Activated naive CD4-positive, alpha-beta T cell treated with anti-CD3 and anti-CD28 coated beads, Interleukin-2, amount 50 U/mL, for 24 hours (primary cell): Measurements from ENCODE around the gene SMYD4.
"Not testable (repeated sequence)": the region's sequence is repeated elsewhere in the genome, so short reads cannot be mapped to it uniquely, and the experiment has no call there.

ENCODE experiments used
- H3K27ac Mint-ChIP-seq: one replicate; pipeline ENCODE4 v1.8.0; 2021; ENCODE audit warnings: mild to moderate bottlenecking, mixed read lengths
- H3K27me3 Mint-ChIP-seq: one replicate; pipeline ENCODE4 v1.8.0; 2021; ENCODE audit warnings: mixed read lengths
- H3K36me3 Mint-ChIP-seq: one replicate; pipeline ENCODE4 v1.8.0; 2021; ENCODE audit warnings: mixed read lengths
- H3K4me1 Mint-ChIP-seq: one replicate; pipeline ENCODE4 v1.8.0; 2021; ENCODE audit warnings: mixed read lengths
- H3K4me3 Mint-ChIP-seq: one replicate; pipeline ENCODE4 v1.8.0; 2021; ENCODE audit warnings: mild to moderate bottlenecking, mixed read lengths
- H3K9me3 Mint-ChIP-seq: one replicate; pipeline ENCODE4 v1.8.0; 2021; ENCODE audit warnings: mixed read lengths

SMYD4 gene

DNA sequence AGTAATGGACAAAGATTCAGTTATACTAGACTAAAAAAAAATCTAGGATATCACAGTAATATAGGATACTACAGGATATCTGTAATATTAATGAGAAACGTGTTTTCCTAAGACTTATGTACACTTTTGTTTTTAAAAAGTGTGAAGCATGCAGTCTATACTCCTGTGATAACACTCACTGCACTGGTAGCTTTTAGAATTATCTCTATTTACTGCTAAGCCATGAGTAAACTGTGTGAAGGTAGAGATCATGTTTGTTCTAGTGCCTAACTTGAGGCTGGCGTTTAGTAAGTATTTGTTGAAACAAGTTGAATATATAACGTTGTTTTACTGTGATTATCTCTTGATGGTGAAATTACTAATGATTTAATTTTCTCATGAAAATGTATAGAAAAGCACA is 24.0 kb upstream of the SMYD4 start:
- Mint-ChIP-seq H3K27ac (no peak overlapping the region), H3K27me3 (no peaks in the 10 kb centered on the region), H3K36me3 (peaks cover 12% of the 10 kb centered on the region), H3K4me3 (no peak overlapping the region), H3K9me3 (no peaks in the 10 kb centered on the region), H3K4me1 (no peaks in the 10 kb centered on the region)

DNA sequence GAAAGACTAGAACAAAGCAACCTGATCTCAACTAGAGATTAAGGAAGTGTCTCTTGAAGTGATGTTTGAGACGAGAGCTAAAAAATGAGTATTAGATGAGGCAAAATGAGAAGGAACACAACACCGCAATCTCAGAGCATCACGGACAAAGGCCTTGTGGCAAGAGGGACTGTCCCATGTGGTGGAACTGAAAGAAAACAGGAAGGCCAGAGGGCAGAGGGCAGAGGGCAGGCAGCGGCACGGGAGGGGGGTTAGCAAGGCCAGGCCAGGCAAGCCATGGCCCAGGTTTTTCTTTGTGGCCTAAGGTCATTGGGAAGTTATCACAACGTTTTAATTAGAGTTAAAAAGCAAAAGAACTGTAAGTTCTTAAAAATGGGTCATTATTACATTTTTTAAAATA is 22.6 kb upstream of the SMYD4 start:
- H3K9me3 Mint-ChIP-seq, result no peaks in the 10 kb centered on the region
- H3K36me3 Mint-ChIP-seq, result peaks cover 14% of the 10 kb centered on the region
- no peak overlapping the region for H3K4me3 Mint-ChIP-seq
- H3K27me3 Mint-ChIP-seq, result no peaks in the 10 kb centered on the region
- no peaks in the 10 kb centered on the region for H3K4me1 Mint-ChIP-seq
- no peak overlapping the region for H3K27ac Mint-ChIP-seq

DNA sequence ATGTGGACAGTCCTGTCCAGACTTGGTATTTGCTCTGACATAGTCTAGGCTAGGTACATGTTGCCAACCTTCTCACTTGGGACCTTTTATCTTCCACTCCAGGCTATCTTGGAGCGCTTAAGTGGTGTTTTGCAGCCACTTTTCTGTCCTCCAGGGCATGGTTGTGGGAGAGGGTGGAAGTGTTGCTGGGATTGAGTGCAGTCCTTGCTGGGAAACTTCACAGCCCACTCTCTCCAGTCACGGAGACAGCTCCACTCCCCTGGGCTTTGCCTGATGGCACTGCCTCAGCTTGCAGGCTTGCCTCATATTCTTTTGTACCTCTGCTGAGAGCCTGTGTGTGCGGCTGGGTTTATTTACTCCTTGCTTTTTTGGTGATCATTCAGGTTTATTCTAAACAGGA is 17.5 kb upstream of the SMYD4 start:
- H3K4me1 Mint-ChIP-seq, result no peaks in the 10 kb centered on the region
- no peak overlapping the region for H3K4me3 Mint-ChIP-seq
- peak overlapping the region; percentile 65 for H3K27ac Mint-ChIP-seq
- H3K27me3 Mint-ChIP-seq, result no peaks in the 10 kb centered on the region
- H3K9me3 Mint-ChIP-seq, result no peaks in the 10 kb centered on the region
- peaks cover 14% of the 10 kb centered on the region for H3K36me3 Mint-ChIP-seq

DNA sequence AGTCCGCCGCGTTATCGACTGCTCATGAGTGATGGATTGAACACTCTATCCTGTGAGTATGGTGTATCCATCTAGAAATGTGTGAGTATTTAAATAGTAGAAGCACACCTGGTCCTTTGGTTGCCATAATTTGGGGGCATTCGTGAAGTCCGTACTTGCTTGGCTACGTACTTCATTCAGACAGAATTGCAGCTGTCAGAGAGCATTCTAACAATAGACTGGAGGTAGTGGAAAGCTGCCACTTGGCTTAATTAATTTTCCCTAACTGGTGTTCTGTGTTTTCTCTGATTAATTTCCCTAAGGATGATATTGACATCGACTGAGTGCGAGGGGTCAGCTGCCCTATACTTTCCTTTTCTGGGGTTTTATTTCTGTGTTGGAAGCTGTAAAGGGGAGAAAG is 14.2 kb upstream of the SMYD4 start:
- no peak overlapping the region for H3K27ac Mint-ChIP-seq
- H3K27me3 Mint-ChIP-seq, result no peaks in the 10 kb centered on the region
- H3K9me3 Mint-ChIP-seq, result no peaks in the 10 kb centered on the region
- H3K36me3 Mint-ChIP-seq, result peaks cover 14% of the 10 kb centered on the region
- H3K4me1 Mint-ChIP-seq, result peaks cover 6% of the 10 kb centered on the region
- H3K4me3 Mint-ChIP-seq, result no peak overlapping the region

DNA sequence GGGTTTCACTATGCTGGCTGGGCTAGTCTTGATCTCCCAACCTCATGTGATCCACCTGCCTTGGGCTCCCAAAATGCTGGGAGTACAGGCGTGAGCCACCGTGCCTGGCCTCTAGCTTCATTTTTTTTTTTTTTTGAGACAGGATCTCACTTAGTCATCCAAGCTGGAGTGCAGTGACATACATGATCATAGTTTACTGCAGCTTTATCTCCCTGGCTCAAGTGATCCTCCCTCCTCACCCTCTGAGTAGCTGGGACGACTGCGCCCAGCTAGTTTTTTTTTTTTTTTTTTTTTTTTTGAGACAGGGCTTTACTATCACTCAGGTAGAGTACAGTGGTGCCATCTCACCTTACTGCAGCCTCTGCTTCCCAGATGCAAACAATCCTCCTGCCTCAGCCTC is 9.8 kb upstream of the SMYD4 start:
- Mint-ChIP-seq H3K36me3 (peaks cover 10% of the 10 kb centered on the region), H3K9me3 (no peaks in the 10 kb centered on the region), H3K27ac (no peak overlapping the region), H3K4me1 (peaks cover 28% of the 10 kb centered on the region), H3K27me3 (no peaks in the 10 kb centered on the region), H3K4me3 (no peak overlapping the region)

DNA sequence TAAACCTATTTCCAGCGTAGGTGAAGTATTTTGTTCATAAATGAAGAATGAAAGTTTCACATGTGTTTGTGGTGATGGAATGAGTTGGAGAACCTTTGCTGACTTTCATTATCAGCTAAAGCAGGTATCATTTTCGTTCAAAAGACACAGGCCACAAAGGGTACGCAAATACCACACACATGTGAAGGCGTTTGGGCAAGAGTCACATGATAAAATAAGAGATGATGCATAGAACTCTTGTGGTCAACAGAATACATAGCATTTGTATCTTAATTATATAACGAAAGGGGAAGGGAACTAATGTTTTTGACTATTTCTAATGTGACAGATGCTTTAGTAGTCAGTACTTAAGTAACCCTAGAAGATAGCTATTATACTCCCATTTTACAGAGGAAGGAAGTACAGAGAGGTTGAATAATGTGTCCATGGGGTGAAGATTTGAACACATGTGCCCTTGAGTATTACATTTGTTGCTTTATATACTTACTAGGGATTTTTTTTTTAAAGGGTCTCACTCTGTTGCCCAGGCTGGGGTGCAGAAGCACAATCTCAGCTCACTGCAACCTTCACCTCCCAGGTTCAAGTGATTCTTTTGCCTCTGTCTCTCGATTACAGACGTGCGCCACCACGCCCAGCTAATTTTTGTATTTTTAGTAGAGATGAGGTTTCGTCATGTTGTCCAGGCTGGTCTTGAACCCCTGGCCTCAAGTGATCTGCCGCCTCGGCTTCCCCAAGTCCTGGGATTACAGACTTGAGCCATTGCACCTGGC is 4.9 kb upstream of the SMYD4 start:
- H3K9me3 Mint-ChIP-seq, result no peaks in the 10 kb centered on the region
- H3K27me3 Mint-ChIP-seq, result no peaks in the 10 kb centered on the region
- H3K4me1 Mint-ChIP-seq, result peaks cover 57% of the 10 kb centered on the region
- H3K27ac Mint-ChIP-seq, result peak overlapping the region; percentile 95
- peaks cover 7% of the 10 kb centered on the region for H3K36me3 Mint-ChIP-seq
- H3K4me3 Mint-ChIP-seq, result peak overlapping the region; percentile 43

DNA sequence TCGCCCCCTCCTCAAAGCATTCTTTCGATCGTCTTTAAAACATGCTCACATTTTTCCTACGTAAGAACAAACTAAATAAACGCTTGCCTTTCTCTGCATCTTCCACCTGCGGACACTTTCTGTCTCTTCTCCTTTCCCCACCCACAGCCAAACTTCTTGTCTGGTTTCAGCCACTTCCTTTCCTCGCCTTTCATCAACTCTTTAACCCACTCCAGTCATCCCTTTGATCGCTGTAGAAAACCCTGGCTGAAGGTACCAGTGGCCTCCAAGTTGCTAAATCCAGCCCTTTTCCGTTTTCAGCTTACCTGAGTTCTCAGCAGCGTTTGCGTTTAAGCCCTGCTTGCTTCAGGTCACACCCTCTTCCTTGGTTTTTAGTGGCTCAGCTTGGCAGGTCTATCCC is 586 bp upstream of the SMYD4 start:
- Mint-ChIP-seq H3K36me3 (peaks cover 7% of the 10 kb centered on the region), H3K27me3 (no peaks in the 10 kb centered on the region), H3K4me3 (peak overlapping the region; percentile 96), H3K9me3 (no peaks in the 10 kb centered on the region), H3K4me1 (peaks cover 68% of the 10 kb centered on the region), H3K27ac (peak overlapping the region; percentile 98)

DNA sequence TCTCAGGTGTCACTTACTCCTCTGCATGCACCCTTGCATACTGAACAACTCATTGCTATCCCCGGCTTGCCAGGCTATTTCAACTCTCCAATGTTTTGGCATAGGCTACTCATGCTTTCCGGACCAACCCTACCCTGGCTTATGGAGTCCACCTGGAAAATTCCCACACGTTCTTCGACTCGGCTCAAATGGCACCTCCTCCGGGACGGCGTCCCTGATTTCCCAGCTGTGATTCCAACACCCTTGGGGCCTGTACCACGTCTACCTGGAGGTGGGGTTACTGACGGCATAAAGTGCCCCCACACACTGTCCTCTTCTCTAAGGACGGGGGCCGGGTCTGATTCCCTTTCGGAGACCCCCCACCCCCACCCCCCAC is 498 bp downstream of the SMYD4 start:
- peaks cover 64% of the 10 kb centered on the region for H3K4me1 Mint-ChIP-seq

DNA sequence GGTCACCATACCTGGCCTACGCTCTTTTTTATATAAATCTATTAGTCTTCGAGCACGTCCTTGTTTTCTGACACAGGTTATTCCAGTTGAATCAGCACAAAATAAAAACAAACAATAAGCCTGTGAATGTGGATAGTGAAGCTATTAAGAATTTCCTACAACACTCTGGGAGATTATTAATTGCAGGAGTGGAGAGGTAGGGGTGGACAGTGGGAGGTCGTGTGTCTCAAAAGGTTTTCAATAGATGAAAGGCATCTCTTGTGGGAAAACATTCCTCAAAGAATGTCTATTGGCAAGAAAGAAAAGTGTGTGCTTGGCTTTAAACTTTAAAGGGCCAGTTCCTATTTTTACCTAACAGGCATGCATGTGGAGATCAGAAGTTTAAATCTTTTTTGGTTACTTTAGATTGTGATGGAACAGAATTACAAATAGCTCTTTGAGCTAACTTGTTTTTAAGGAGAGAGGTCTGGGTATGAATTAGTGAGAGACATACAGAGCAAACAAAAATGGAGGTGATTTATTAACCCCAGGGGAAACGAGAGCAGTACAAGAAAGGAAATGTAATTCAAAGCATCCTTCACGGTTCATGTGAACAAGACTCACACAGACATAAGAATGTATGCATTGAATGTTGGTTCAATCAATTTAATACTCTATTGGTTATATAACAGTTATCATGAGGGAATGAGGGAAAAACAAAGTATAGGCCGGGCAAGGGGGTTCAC is 9.0 kb downstream of the SMYD4 start:
- peaks cover 28% of the 10 kb centered on the region for H3K4me1 Mint-ChIP-seq
- no peaks in the 10 kb centered on the region for H3K9me3 Mint-ChIP-seq
- H3K27me3 Mint-ChIP-seq, result no peaks in the 10 kb centered on the region
- peak overlapping the region; percentile 35 for H3K27ac Mint-ChIP-seq
- H3K36me3 Mint-ChIP-seq, result peaks cover 9% of the 10 kb centered on the region
- no peak overlapping the region for H3K4me3 Mint-ChIP-seq

More for the DNA sequence above, 498 bp downstream of the SMYD4 start:
- no peaks in the 10 kb centered on the region for H3K27me3 Mint-ChIP-seq
- peak overlapping the region; percentile 96 for H3K4me3 Mint-ChIP-seq
- peak overlapping the region; percentile 81 for H3K27ac Mint-ChIP-seq
- no peaks in the 10 kb centered on the region for H3K9me3 Mint-ChIP-seq
- peaks cover 9% of the 10 kb centered on the region for H3K36me3 Mint-ChIP-seq

DNA sequence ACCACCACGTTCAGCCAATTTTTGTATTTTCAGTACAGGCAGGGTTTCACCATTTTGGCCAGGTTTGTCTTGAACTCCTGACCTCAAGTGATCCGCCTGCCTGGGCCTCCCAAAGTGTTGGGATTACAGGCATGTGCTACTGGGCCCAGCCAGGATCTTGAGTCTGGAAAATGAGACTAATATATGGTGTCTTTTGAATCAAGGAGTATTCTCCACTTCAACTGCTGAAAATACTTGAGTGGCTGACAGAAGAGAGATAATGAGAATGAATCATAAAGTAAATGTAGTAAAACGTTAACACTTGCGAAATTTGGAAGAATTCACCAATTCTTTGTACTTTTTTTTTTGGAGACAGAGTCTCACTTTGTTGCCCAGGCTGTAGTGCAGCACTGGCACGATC is 16.6 kb downstream of the SMYD4 start:
- Mint-ChIP-seq H3K27me3 (no peaks in the 10 kb centered on the region), H3K27ac (peak overlapping the region; percentile 41), H3K36me3 (peaks cover 5% of the 10 kb centered on the region), H3K9me3 (no peaks in the 10 kb centered on the region), H3K4me3 (no peak overlapping the region), H3K4me1 (peaks cover 4% of the 10 kb centered on the region)

DNA sequence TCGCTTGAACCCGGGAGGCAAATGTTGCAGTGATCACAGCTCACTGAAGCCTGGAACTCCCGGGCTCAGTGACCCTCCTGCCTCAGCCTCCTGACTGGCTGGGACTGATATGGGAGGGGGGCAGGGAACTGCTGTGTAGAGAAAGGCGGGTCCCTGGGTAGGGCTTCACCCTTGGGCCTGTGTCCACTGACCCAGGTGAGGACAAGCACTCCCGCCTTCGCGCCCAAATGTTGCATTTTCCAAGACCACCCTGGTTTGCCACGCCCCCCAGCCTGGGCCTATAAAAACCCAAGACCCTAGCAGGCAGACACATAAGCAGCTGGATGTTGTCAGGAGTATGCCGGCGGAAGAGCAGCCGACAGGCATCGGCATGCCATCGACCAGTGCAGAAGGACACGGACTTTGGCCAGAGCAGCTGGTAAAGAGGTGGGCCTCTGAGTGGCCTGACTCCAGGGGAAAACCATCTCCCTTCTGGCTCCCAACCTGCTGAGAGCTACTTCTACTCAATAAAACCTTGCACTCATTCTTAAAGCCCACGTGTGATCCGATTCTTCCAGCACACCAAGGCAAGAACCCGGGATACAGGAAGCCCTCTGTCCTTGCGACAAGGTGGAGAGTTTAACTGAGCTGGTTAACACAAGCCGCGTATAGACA is 19.1 kb downstream of the SMYD4 start:
- Mint-ChIP-seq H3K9me3 (no peaks in the 10 kb centered on the region), H3K4me1 (peaks cover 7% of the 10 kb centered on the region), H3K36me3 (peaks cover 10% of the 10 kb centered on the region), H3K27ac (no peak overlapping the region), H3K4me3 (no peak overlapping the region), H3K27me3 (no peaks in the 10 kb centered on the region)

DNA sequence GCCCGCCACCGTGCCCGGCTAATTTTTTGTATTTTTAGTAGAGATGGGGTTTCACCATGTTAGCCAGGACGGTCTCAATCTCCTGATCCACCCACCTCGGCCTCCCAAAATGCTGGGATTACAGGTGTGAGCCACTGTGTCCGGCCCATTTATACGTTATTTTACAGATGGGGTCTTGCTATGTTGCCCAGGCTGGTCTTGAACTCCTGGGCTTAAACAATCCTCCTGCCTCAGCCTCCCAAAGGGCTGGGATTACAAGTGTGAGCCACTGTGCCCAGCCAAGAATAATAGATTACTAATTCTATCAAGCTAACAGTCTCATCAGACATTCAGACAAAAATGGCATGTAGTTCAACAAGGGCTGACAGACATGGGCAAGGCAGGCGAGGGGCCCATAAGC is 19.9 kb downstream of the SMYD4 start:
- H3K27ac Mint-ChIP-seq, H3K4me1 Mint-ChIP-seq, H3K27me3 Mint-ChIP-seq, H3K9me3 Mint-ChIP-seq, H3K4me3 Mint-ChIP-seq: not testable (repeated sequence)
- H3K36me3 Mint-ChIP-seq, result peaks cover 10% of the 10 kb centered on the region

DNA sequence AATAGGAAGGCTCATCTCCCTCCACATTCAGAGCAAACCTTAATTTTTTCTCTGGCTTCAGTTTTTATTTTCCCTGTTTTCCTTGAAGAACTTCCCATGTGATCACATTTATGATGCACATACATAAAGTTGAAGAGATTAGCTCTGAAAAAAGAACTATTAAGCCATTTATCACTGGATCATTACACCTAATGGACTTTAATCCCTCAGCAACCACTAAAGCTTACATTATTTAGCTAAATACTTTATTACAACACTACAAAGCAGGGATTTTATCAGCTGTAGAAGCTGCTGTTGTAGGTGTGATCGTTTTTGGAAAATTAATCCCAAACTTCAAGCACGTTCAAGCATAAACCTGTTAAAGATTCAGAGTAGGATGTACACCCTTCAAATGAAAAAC is 21.1 kb downstream of the SMYD4 start:
- H3K9me3 Mint-ChIP-seq, result no peaks in the 10 kb centered on the region
- H3K4me3 Mint-ChIP-seq, result no peak overlapping the region
- no peak overlapping the region for H3K27ac Mint-ChIP-seq
- peaks cover 7% of the 10 kb centered on the region for H3K4me1 Mint-ChIP-seq
- H3K36me3 Mint-ChIP-seq, result peaks cover 11% of the 10 kb centered on the region
- H3K27me3 Mint-ChIP-seq, result no peaks in the 10 kb centered on the region

DNA sequence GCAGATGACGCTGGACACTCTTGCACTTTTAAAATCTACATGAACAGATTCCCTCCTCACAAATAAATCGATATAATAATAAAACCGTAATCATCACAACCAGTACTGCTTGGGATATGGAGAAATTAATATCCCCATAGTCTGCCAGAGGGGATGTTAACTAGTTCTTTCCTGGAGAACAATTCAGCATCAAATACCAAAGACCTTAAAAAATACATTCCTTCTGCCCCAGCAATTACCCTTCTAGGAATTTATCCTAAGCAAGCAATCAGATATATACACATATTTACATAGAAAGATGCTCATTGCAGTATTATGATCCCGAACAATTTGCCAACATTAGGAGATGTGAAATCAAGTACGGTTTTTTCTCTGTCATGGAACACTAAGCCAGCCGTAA is 21.8 kb downstream of the SMYD4 start:
- H3K4me3 Mint-ChIP-seq, result no peak overlapping the region
- H3K27ac Mint-ChIP-seq, result no peak overlapping the region
- peaks cover 7% of the 10 kb centered on the region for H3K4me1 Mint-ChIP-seq
- H3K36me3 Mint-ChIP-seq, result peaks cover 11% of the 10 kb centered on the region
- no peaks in the 10 kb centered on the region for H3K27me3 Mint-ChIP-seq
- H3K9me3 Mint-ChIP-seq, result no peaks in the 10 kb centered on the region

DNA sequence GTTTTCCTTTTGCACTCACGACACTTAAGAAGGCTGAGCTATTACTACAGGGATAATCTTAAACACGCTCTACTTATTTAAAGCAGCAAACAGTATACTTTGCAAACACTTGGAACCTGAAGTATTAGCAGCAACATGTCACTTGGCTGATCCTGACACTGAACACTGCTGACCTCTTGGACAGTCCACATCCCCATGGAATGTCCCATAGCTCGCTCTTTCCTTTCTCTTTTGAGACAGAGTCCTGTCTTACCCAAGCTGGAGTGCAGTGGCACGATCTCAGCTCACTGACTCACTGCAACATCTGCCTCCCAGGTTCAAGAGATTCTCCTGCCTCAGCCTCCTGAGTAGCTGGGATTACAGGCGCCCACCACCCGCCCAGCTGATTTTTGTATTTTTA is 26.4 kb downstream of the SMYD4 start:
- peaks cover 7% of the 10 kb centered on the region for H3K4me1 Mint-ChIP-seq
- H3K36me3 Mint-ChIP-seq, result peaks cover 8% of the 10 kb centered on the region
- no peaks in the 10 kb centered on the region for H3K27me3 Mint-ChIP-seq

DNA sequence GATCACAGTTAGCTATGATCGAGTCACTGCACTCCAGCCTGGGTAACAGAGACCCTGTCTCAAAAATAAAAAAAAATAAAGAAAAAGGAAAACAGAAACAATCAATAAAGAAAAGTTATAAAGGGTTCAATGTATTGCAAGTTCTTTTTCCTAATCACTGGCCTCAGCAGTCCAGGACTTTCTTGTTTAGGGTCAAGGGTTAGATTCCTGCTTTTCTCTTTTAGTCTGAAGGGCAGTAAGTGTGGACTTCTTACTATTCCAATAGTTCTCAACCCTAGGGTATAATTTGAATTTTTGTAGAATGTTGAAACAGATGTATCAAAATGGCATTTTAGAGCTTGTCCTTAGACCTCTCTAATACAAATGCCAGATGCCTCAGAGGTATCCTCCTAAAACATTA is 27.3 kb downstream of the SMYD4 start:
- Mint-ChIP-seq H3K27ac (no peak overlapping the region), H3K27me3 (no peaks in the 10 kb centered on the region), H3K9me3 (no peaks in the 10 kb centered on the region), H3K4me3 (no peak overlapping the region), H3K36me3 (peaks cover 5% of the 10 kb centered on the region), H3K4me1 (peaks cover 2% of the 10 kb centered on the region)

More for the DNA sequence above, 26.4 kb downstream of the SMYD4 start:
- Mint-ChIP-seq H3K4me3 (no peak overlapping the region), H3K9me3 (no peaks in the 10 kb centered on the region), H3K27ac (no peak overlapping the region)
